ENCODE measurements around the gene PDCD1. TPM values are rescaled to one million over a fixed set of nuclear protein-coding genes. Genes with fewer than 3 reads are reported as not detected.
A peak's percentile ranks its signal among the peaks of the same experiment; 100 is the strongest.

The PDCD1 gene
- total RNA-seq, 1 donor from 2014 or later: 1.8 TPM

- no peak overlapping the region for H3K4me3 ChIP-seq
- DNase-seq (no peak), ATAC-seq (no peak)
- peaks cover 2% of the 10 kb centered on the region for H3K4me1 ChIP-seq
- H3K36me3 ChIP-seq: no peaks in the 10 kb centered on the region
- H3K9me3 ChIP-seq: no peaks in the 10 kb centered on the region
- no peak overlapping the region for H3K27ac ChIP-seq
- intact Hi-C loops (cut with DNase I): no loop called here
- no peaks in the 10 kb centered on the region for H3K27me3 ChIP-seq
- TF ChIP-seq CTCF (IDR thresholded peaks at IDR 0.05): no peak
Measured at GRCh38 chr2:241886840-241887447, 28.2 kb upstream of the PDCD1 start.

- DNase-seq (no peak), ATAC-seq (no peak)
- Histone ChIP-seq H3K9me3 (no peaks in the 10 kb centered on the region), H3K27me3 (no peaks in the 10 kb centered on the region), H3K36me3 (no peaks in the 10 kb centered on the region), H3K27ac (no peak overlapping the region), H3K4me3 (no peak overlapping the region), H3K4me1 (peaks cover 4% of the 10 kb centered on the region)
- TF ChIP-seq CTCF (IDR thresholded peaks at IDR 0.05): no peak
- intact Hi-C loops (cut with DNase I): no loop called here
Measured at GRCh38 chr2:241885946-241886643, 27.4 kb upstream of the PDCD1 start.

GRCh38 chr2:241885291-241885945 lies 26.7 kb upstream of the PDCD1 start:
- ATAC-seq (no peak), DNase-seq (no peak)
- no peaks in the 10 kb centered on the region for H3K36me3 ChIP-seq
- no peaks in the 10 kb centered on the region for H3K27me3 ChIP-seq
- no peaks in the 10 kb centered on the region for H3K9me3 ChIP-seq
- intact Hi-C loops (cut with DNase I): no loop called here
- no peak overlapping the region for H3K27ac ChIP-seq
- no peak for TF ChIP-seq CTCF (IDR thresholded peaks at IDR 0.05)
- H3K4me1 ChIP-seq: peaks cover 8% of the 10 kb centered on the region
- no peak overlapping the region for H3K4me3 ChIP-seq

GRCh38 chr2:241884951-241885290 lies 26.2 kb upstream of the PDCD1 start:
- no peaks in the 10 kb centered on the region for H3K9me3 ChIP-seq
- no peaks in the 10 kb centered on the region for H3K36me3 ChIP-seq
- intact Hi-C loops (cut with DNase I): no loop called here
- H3K4me3 ChIP-seq: no peak overlapping the region
- H3K27me3 ChIP-seq: no peaks in the 10 kb centered on the region
- no peak for ATAC-seq
- H3K4me1 ChIP-seq: peaks cover 8% of the 10 kb centered on the region
- DNase-seq: no peak
- TF ChIP-seq CTCF (IDR thresholded peaks at IDR 0.05): no peak
- no peak overlapping the region for H3K27ac ChIP-seq

GRCh38 chr2:241882091-241882625 lies 23.5 kb upstream of the PDCD1 start:
- peak; percentile 0 for ATAC-seq
- no peak for TF ChIP-seq CTCF (IDR thresholded peaks at IDR 0.05)
- H3K4me3 ChIP-seq: peak overlapping the region; percentile 52

More at GRCh38 chr2:241882091-241882625, 23.5 kb upstream of the PDCD1 start:
- no peaks in the 10 kb centered on the region for H3K9me3 ChIP-seq
- no peak for DNase-seq
- intact Hi-C loops (cut with DNase I): no loop called here
- H3K27me3 ChIP-seq: no peaks in the 10 kb centered on the region
- no peaks in the 10 kb centered on the region for H3K36me3 ChIP-seq
- peaks cover 8% of the 10 kb centered on the region for H3K4me1 ChIP-seq
- H3K27ac ChIP-seq: peak overlapping the region; percentile 74
